WTC11 (cell line): ENCODE measurements around the gene PRRX1. TPM values are rescaled to one million over a fixed set of nuclear protein-coding genes. Genes with fewer than 3 reads are reported as not detected.

Experiments
- ATAC-seq: fragments of 200-7000 bp; cut with Tn5 transposase; 2 replicates; pipeline ENCODE4 v1.10.0; 2021; ENCODE audit warnings: mild to moderate bottlenecking, moderate library complexity
- CTCF ChIA-PET: fragments of 300-600 bp; sonication (Branson Sonifier 250); formaldehyde crosslinking; loops from one replicate; lab custom pipeline; 2021; ENCODE audit warnings: antibody characterized with exemption; lab: Charles Lee
- POLR2A ChIA-PET: fragments of 350-600 bp; sonication (Branson Sonifier 250); formaldehyde crosslinking; loops from one replicate; lab custom pipeline; 2021; ENCODE audit warnings: antibody characterized with exemption; lab: Charles Lee
- DNase-seq: peaks from one replicate; pipeline ENCODE4 v3.0.0; 2021; ENCODE audit warnings: low spot score
- H3K27ac Mint-ChIP-seq: 2 replicates; pipeline ENCODE4 v1.8.0; 2021; ENCODE audit warnings: mixed read lengths
- H3K27me3 Mint-ChIP-seq: 2 replicates; pipeline ENCODE4 v1.8.0; 2021; ENCODE audit warnings: low read depth, mild to moderate bottlenecking, moderate library complexity, mixed read lengths
- H3K36me3 Mint-ChIP-seq: 2 replicates; pipeline ENCODE4 v1.8.0; 2021; ENCODE audit warnings: mixed read lengths
- H3K4me1 Mint-ChIP-seq: 2 replicates; pipeline ENCODE4 v1.8.0; 2022; ENCODE audit warnings: mixed read lengths
- H3K4me3 Mint-ChIP-seq: 2 replicates; pipeline ENCODE4 v1.8.0; 2021; ENCODE audit warnings: mild to moderate bottlenecking, moderate library complexity, mixed read lengths
- H3K9me3 Mint-ChIP-seq: 2 replicates; pipeline ENCODE4 v1.8.0; 2021; ENCODE audit warnings: mixed read lengths
- ESRRA ChIP-seq: sonication (generic); formaldehyde crosslinking; IDR thresholded peaks from 2 replicates; pipeline ENCODE4 v1.8.1; 2022; ENCODE audit warnings: mild to moderate bottlenecking, missing genetic modification reagents, borderline replicate concordance
- ETV6 ChIP-seq: sonication (generic); formaldehyde crosslinking; IDR thresholded peaks from 2 replicates; pipeline ENCODE4 v1.8.1; 2022; ENCODE audit warnings: mild to moderate bottlenecking, missing genetic modification reagents
- HMGA2 ChIP-seq: fragments of 250-450 bp; sonication (Bioruptor Pico); IDR thresholded peaks from 2 replicates; pipeline ENCODE4 v1.4.0; 2021; ENCODE audit warnings: mild to moderate bottlenecking, moderate library complexity
- JAZF1 ChIP-seq: fragments of 250-450 bp; sonication (Bioruptor Pico); IDR thresholded peaks from 2 replicates; pipeline ENCODE4 v1.9.0; 2021; ENCODE audit warnings: moderate library complexity, mild to moderate bottlenecking, inconsistent platforms
- JUN ChIP-seq: sonication (generic); formaldehyde crosslinking; IDR thresholded peaks from 2 replicates; pipeline ENCODE4 v1.8.0; 2023; ENCODE audit warnings: mild to moderate bottlenecking, missing genetic modification reagents
- NR3C1 ChIP-seq: sonication (generic); formaldehyde crosslinking; conservative IDR thresholded peaks from 2 replicates; pipeline ENCODE4 v1.8.1; 2023; ENCODE audit warnings: low read depth, mild to moderate bottlenecking, missing genetic modification reagents
- SMAD4 ChIP-seq: sonication (generic); formaldehyde crosslinking; IDR thresholded peaks from 2 replicates; pipeline ENCODE4 v1.8.0; 2022; ENCODE audit warnings: mild to moderate bottlenecking, missing genetic modification reagents
- SP1 ChIP-seq: sonication (generic); formaldehyde crosslinking; conservative IDR thresholded peaks from 2 replicates; pipeline ENCODE4 v1.8.1; 2022; ENCODE audit warnings: missing genetic modification reagents
- TP53 ChIP-seq: sonication (generic); formaldehyde crosslinking; IDR thresholded peaks from 2 replicates; pipeline ENCODE4 v1.8.1; 2023; ENCODE audit warnings: mild to moderate bottlenecking, missing genetic modification reagents
- ZNF138 ChIP-seq: sonication (generic); formaldehyde crosslinking; conservative IDR thresholded peaks from 2 replicates; pipeline ENCODE4 v1.8.1; 2022; ENCODE audit warnings: mild to moderate bottlenecking, moderate library complexity, missing genetic modification reagents
- ZNF219 ChIP-seq: sonication (generic); formaldehyde crosslinking; IDR thresholded peaks from 2 replicates; pipeline ENCODE4 v1.8.0; 2023; ENCODE audit warnings: missing genetic modification reagents, mild to moderate bottlenecking, borderline replicate concordance
- total RNA-seq: library from RNA; stranded (reverse); gene quantifications from 3 replicates; pipeline ENCODE4 v1.2.3, GENCODE V29; 2021
- TF ChIP-seq, protein P1 (sequence below): fragments of 250-450 bp; sonication (Bioruptor Pico); IDR thresholded peaks from 2 replicates; pipeline ENCODE4 v1.9.0; 2021; ENCODE audit warnings: mild to moderate bottlenecking, borderline replicate concordance
- TF ChIP-seq, protein P2 (sequence below): fragments of 250-450 bp; sonication (Bioruptor Pico); conservative IDR thresholded peaks from 2 replicates; pipeline ENCODE4 v1.9.0; 2021; ENCODE audit warnings: mild to moderate bottlenecking
- TF ChIP-seq, protein P3 (sequence below): sonication (generic); formaldehyde crosslinking; IDR thresholded peaks from 2 replicates; pipeline ENCODE4 v1.8.0; 2022; ENCODE audit warnings: mild to moderate bottlenecking, missing genetic modification reagents
- TF ChIP-seq, protein P4 (sequence below): sonication (generic); formaldehyde crosslinking; IDR thresholded peaks from 2 replicates; pipeline ENCODE4 v1.8.1; 2022; ENCODE audit warnings: mild to moderate bottlenecking, moderate library complexity, missing genetic modification reagents
- TF ChIP-seq, protein P5 (sequence below): sonication (generic); formaldehyde crosslinking; IDR thresholded peaks from 2 replicates; pipeline ENCODE4 v1.8.1; 2023; ENCODE audit warnings: mild to moderate bottlenecking, missing genetic modification reagents, moderate library complexity

Gene PRRX1
- total RNA-seq, 1 experiment from 2014 or later = 0.31 TPM

DNA sequence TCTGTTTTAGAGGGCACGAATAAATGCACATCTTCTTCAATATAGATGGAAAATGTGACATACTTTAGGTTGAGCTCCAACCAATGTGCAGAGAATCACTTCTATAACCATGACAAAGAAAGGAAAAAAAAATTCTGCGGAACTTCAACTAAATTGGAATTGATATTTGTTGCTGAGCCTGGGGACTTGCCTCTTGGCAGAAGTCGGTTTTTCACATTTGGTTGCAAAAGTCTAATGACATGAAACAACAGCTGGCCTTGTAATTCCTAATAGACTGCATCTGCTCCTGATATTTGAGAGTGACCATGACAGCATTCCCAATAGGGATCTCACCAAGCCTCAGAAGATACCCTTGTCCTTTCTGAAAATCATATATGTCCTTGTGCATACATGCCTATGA lies 112.8 kb downstream of the PRRX1 start:
- ChIA-PET CTCF (no interaction called here), POLR2A (interaction anchor here (0.8 kb wide), 1 partner anchor 43 kb away, joined by 3 read pairs; no protein-coding TSS in a partner anchor)
- DNase-seq = no peak
- Mint-ChIP-seq H3K27ac (no peak overlapping the region), H3K9me3 (0 out of 2 replicates have a peak, but pooled peaks cover 4% of the 10 kb centered on the region), H3K4me3 (no peak overlapping the region), H3K27me3 (no peaks in the 10 kb centered on the region), H3K36me3 (no peaks in the 10 kb centered on the region), H3K4me1 (no peaks in the 10 kb centered on the region)
- no peak for ATAC-seq
- no peak for TF ChIP-seq ESRRA (CRISPR knock-in tag)
- TF ChIP-seq, protein P1, sequence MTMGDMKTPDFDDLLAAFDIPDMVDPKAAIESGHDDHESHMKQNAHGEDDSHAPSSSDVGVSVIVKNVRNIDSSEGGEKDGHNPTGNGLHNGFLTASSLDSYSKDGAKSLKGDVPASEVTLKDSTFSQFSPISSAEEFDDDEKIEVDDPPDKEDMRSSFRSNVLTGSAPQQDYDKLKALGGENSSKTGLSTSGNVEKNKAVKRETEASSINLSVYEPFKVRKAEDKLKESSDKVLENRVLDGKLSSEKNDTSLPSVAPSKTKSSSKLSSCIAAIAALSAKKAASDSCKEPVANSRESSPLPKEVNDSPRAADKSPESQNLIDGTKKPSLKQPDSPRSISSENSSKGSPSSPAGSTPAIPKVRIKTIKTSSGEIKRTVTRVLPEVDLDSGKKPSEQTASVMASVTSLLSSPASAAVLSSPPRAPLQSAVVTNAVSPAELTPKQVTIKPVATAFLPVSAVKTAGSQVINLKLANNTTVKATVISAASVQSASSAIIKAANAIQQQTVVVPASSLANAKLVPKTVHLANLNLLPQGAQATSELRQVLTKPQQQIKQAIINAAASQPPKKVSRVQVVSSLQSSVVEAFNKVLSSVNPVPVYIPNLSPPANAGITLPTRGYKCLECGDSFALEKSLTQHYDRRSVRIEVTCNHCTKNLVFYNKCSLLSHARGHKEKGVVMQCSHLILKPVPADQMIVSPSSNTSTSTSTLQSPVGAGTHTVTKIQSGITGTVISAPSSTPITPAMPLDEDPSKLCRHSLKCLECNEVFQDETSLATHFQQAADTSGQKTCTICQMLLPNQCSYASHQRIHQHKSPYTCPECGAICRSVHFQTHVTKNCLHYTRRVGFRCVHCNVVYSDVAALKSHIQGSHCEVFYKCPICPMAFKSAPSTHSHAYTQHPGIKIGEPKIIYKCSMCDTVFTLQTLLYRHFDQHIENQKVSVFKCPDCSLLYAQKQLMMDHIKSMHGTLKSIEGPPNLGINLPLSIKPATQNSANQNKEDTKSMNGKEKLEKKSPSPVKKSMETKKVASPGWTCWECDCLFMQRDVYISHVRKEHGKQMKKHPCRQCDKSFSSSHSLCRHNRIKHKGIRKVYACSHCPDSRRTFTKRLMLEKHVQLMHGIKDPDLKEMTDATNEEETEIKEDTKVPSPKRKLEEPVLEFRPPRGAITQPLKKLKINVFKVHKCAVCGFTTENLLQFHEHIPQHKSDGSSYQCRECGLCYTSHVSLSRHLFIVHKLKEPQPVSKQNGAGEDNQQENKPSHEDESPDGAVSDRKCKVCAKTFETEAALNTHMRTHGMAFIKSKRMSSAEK (CRISPR knock-in tag) = no peak
- no peak for TF ChIP-seq ETV6 (CRISPR knock-in tag)
- no peak for TF ChIP-seq ZNF219 (CRISPR knock-in tag)
- TF ChIP-seq NR3C1 (CRISPR knock-in tag) = no peak
- no peak for TF ChIP-seq HMGA2 (CRISPR knock-in tag)
- TF ChIP-seq ZNF138 (CRISPR knock-in tag) = no peak
- TF ChIP-seq, protein P2, sequence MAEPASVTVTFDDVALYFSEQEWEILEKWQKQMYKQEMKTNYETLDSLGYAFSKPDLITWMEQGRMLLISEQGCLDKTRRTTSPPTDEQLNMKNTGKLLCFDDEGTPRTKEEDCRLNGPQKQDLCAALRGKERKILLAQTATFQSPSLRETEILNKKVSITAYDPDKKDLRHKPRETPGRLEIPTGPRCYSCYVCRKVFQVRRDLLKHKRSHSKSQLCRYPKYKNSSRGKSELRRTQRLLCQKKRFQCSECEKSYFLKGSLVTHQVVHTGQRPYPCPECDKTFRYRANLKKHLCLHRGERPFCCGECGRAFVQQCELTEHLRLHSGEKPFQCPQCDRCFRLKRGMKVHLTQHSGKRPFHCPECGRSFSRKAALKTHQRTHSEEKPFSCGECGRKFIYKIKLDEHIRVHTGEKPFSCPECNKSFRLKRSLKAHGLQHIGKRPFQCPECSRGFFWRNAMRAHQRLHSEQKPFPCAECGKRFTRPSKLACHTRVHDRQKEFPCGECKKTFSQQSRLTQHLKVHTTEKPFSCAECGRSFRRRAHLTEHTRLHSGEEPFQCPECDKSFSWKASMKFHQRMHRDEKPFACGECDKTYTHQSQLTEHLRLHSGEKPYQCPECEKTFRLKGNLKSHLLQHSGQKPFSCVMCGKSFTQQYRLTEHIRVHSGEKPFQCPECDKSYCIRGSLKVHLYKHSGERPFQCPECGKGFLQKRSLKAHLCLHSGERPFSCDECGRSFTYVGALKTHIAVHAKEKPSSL (CRISPR knock-in tag) = no peak
- TF ChIP-seq, protein P3, sequence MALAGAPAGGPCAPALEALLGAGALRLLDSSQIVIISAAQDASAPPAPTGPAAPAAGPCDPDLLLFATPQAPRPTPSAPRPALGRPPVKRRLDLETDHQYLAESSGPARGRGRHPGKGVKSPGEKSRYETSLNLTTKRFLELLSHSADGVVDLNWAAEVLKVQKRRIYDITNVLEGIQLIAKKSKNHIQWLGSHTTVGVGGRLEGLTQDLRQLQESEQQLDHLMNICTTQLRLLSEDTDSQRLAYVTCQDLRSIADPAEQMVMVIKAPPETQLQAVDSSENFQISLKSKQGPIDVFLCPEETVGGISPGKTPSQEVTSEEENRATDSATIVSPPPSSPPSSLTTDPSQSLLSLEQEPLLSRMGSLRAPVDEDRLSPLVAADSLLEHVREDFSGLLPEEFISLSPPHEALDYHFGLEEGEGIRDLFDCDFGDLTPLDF (CRISPR knock-in tag) = no peak
- no peak for TF ChIP-seq JAZF1 (CRISPR knock-in tag)
- TF ChIP-seq SMAD4 = no peak
- no peak for TF ChIP-seq TP53 (CRISPR knock-in tag)
- TF ChIP-seq, protein P4, sequence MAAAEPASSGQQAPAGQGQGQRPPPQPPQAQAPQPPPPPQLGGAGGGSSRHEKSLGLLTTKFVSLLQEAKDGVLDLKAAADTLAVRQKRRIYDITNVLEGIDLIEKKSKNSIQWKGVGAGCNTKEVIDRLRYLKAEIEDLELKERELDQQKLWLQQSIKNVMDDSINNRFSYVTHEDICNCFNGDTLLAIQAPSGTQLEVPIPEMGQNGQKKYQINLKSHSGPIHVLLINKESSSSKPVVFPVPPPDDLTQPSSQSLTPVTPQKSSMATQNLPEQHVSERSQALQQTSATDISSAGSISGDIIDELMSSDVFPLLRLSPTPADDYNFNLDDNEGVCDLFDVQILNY (CRISPR knock-in tag) = no peak
- TF ChIP-seq JUN (CRISPR knock-in tag) = no peak
- TF ChIP-seq SP1 (CRISPR knock-in tag) = no peak
- TF ChIP-seq, protein P5, sequence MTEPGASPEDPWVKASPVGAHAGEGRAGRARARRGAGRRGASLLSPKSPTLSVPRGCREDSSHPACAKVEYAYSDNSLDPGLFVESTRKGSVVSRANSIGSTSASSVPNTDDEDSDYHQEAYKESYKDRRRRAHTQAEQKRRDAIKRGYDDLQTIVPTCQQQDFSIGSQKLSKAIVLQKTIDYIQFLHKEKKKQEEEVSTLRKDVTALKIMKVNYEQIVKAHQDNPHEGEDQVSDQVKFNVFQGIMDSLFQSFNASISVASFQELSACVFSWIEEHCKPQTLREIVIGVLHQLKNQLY (CRISPR knock-in tag) = no peak

Other genes with a start within 250 kb of the PRRX1 start
- 8.8 to 9.9 TPM (median 9.1 TPM) in 3 replicates for gene GORAB, start 132.0 kb upstream of the PRRX1 start, total RNA-seq